K562 (cell line): ENCODE data around the gene IL31. TPM values are rescaled to one million over a fixed set of nuclear protein-coding genes. Genes with fewer than 3 reads are reported as not detected.

Experiments
- FOS ChIP-seq: IDR thresholded peaks from 3 replicates; pipeline ENCODE4 v1.6.1; 2011; ENCODE audit not compliant: insufficient read length; ENCODE audit errors: extremely low read depth
- MAFG ChIP-seq: fragments of 450-650 bp; conservative IDR thresholded peaks from 2 replicates; pipeline ENCODE4 v1.6.1; 2016; ENCODE audit warnings: missing genetic modification characterization, missing compliant biosample characterization
- MCM3 ChIP-seq: fragments of 450-650 bp; IDR thresholded peaks from 2 replicates; pipeline ENCODE4 v1.6.1; 2016
- RBM15 ChIP-seq: fragments of 200-400 bp; formaldehyde crosslinking; IDR thresholded peaks from 2 replicates; pipeline ENCODE4 v1.6.1; 2018; ENCODE audit warnings: mild to moderate bottlenecking, low read length, moderate library complexity; ENCODE audit not compliant: insufficient read depth
- SP1 ChIP-seq: sonication (generic); formaldehyde crosslinking; IDR thresholded peaks from 2 replicates; pipeline ENCODE4 v1.8.1; 2022; ENCODE audit warnings: mild to moderate bottlenecking, missing genetic modification reagents
- polyA plus RNA-seq, 8 experiments: library from polyadenylated mRNA; depleted of rRNA in 4 of 8; stranded (reverse) in 5 of 8; unstranded in 3 of 8; fragments of >200 nt; fragmentation: Nextera tagmentation in 2 of 8; fragmentation: Illumina TruSeq in 1 of 8; extraction: Ambion mirVana in 2 of 8; extraction: Trizol in 1 of 8; gene quantifications; 2 replicates each; pipeline versions ENCODE4 v1.2.1 to v1.2.3, GENCODE V29; 2011 to 2014; ENCODE audit warnings: inconsistent platforms in 1 of 8, missing spikeins in 1 of 8
- total RNA-seq, 7 experiments: library from RNA; depleted of rRNA in 6 of 7; stranded (reverse); fragments of >200 nt in 6 of 7; fragmentation: Illumina TruSeq in 2 of 7; extraction: Trizol in 2 of 7; gene quantifications; 2 replicates each; pipeline versions ENCODE4 v1.2.1 to v1.2.3, GENCODE V29; 2011 to 2021; ENCODE audit warnings: low replicate concordance in 1 of 7
- TF ChIP-seq, protein P1 (sequence below), 2 experiments: fragments of 450-650 bp in 1 of 2; sonication (generic) in 1 of 2; formaldehyde crosslinking in 1 of 2; IDR thresholded peaks; 2 replicates each; pipeline versions ENCODE4 v1.7.1 to v1.9.0; 2016 to 2022; ENCODE audit warnings: inconsistent platforms in 1 of 2, mild to moderate bottlenecking in 1 of 2, missing genetic modification reagents in 1 of 2
- TF ChIP-seq, protein P2 (sequence below): fragments of 450-650 bp; IDR thresholded peaks from 2 replicates; pipeline ENCODE4 v1.6.1; 2016; ENCODE audit warnings: low read depth

Gene IL31
- total and polyA plus RNA-seq, 9 of the 15 experiments (the other 6 are each of a cell fraction or from before 2014, with no cell fraction given) = not detected

DNA sequence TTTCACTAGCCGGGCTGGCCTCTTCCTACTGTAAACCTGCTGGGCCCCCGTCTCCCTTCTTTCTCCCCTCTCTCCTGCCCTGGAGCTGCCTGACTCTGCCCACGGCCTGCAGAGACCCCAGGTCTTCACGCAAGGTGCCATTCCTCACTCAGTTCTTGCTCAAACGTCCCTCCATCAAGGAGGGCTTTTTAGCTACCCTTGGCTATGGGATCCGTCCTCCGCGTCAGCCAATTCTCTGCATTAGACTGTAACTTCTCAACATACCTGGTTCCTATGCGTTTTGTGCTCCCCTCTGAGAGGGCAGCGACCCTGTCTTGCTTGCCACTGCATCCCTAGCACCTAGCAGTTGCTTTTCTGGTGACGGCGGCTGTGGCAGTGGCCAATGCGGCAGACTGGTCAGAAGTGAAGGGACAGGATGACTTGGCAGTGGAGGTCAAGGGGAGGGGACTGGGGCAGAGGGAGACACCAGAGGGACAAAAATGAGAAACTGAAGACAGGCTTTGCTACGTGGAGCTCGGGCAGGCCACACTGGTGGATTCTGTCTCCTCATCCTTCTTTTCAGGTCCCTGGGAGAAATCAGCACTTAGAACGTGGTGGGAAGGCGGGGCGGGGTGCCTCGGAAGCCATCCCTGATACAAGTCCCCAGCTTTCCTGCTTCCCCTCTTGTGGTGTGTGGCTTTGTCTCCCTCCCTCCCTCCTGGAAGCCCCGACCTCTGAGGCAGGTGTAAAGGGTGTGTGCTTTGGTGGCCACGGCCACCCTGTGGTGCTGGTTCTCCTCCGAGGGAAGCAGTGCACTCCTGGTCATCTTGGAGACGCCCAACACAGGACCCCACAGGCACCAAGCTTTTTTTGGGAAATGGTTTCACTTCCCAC is 31.3 kb upstream of the IL31 start (continued):
- TF ChIP-seq, protein P1, sequence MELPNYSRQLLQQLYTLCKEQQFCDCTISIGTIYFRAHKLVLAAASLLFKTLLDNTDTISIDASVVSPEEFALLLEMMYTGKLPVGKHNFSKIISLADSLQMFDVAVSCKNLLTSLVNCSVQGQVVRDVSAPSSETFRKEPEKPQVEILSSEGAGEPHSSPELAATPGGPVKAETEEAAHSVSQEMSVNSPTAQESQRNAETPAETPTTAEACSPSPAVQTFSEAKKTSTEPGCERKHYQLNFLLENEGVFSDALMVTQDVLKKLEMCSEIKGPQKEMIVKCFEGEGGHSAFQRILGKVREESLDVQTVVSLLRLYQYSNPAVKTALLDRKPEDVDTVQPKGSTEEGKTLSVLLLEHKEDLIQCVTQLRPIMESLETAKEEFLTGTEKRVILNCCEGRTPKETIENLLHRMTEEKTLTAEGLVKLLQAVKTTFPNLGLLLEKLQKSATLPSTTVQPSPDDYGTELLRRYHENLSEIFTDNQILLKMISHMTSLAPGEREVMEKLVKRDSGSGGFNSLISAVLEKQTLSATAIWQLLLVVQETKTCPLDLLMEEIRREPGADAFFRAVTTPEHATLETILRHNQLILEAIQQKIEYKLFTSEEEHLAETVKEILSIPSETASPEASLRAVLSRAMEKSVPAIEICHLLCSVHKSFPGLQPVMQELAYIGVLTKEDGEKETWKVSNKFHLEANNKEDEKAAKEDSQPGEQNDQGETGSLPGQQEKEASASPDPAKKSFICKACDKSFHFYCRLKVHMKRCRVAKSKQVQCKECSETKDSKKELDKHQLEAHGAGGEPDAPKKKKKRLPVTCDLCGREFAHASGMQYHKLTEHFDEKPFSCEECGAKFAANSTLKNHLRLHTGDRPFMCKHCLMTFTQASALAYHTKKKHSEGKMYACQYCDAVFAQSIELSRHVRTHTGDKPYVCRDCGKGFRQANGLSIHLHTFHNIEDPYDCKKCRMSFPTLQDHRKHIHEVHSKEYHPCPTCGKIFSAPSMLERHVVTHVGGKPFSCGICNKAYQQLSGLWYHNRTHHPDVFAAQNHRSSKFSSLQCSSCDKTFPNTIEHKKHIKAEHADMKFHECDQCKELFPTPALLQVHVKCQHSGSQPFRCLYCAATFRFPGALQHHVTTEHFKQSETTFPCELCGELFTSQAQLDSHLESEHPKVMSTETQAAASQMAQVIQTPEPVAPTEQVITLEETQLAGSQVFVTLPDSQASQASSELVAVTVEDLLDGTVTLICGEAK (IDR thresholded peaks at IDR 0.05) = peak; percentile 72
- TF ChIP-seq, protein P1 (CRISPR knock-in tag; IDR thresholded peaks at IDR 0.05) = no peak
- TF ChIP-seq MCM3 = no peak
- TF ChIP-seq MAFG (tag) = 0 out of 2 replicates have a peak, but pooled peaks have one; percentile 8
- no peak for TF ChIP-seq FOS
- no peak for TF ChIP-seq RBM15
- TF ChIP-seq SP1 = 0 out of 2 replicates have a peak, but pooled peaks have one; percentile 33
- TF ChIP-seq, protein P2, sequence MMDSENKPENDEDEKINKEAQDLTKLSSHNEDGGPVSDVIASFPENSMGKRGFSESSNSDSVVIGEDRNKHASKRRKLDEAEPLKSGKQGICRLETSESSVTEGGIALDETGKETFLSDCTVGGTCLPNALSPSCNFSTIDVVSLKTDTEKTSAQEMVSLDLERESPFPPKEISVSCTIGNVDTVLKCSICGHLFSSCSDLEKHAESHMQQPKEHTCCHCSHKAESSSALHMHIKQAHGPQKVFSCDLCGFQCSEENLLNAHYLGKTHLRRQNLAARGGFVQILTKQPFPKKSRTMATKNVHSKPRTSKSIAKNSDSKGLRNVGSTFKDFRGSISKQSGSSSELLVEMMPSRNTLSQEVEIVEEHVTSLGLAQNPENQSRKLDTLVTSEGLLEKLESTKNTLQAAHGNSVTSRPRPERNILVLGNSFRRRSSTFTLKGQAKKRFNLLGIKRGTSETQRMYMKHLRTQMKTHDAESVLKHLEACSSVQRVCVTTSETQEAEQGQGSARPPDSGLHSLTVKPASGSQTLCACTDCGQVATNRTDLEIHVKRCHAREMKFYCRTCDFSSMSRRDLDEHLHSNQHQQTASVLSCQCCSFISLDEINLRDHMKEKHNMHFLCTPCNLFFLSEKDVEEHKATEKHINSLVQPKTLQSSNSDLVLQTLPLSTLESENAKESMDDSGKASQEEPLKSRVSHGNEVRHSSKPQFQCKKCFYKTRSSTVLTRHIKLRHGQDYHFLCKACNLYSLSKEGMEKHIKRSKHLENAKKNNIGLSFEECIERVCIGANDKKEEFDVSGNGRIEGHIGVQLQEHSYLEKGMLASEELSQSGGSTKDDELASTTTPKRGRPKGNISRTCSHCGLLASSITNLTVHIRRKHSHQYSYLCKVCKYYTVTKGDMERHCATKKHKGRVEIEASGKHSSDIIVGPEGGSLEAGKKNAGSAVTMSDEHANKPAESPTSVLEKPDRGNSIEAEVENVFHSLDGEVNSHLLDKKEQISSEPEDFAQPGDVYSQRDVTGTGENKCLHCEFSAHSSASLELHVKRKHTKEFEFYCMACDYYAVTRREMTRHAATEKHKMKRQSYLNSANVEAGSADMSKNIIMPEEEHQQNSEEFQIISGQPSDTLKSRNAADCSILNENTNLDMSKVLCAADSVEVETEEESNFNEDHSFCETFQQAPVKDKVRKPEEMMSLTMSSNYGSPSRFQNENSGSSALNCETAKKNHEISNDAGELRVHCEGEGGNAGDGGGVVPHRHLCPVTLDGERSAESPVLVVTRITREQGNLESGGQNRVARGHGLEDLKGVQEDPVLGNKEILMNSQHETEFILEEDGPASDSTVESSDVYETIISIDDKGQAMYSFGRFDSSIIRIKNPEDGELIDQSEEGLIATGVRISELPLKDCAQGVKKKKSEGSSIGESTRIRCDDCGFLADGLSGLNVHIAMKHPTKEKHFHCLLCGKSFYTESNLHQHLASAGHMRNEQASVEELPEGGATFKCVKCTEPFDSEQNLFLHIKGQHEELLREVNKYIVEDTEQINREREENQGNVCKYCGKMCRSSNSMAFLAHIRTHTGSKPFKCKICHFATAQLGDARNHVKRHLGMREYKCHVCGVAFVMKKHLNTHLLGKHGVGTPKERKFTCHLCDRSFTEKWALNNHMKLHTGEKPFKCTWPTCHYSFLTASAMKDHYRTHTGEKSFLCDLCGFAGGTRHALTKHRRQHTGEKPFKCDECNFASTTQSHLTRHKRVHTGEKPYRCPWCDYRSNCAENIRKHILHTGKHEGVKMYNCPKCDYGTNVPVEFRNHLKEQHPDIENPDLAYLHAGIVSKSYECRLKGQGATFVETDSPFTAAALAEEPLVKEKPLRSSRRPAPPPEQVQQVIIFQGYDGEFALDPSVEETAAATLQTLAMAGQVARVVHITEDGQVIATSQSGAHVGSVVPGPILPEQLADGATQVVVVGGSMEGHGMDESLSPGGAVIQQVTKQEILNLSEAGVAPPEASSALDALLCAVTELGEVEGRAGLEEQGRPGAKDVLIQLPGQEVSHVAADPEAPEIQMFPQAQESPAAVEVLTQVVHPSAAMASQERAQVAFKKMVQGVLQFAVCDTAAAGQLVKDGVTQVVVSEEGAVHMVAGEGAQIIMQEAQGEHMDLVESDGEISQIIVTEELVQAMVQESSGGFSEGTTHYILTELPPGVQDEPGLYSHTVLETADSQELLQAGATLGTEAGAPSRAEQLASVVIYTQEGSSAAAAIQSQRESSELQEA = peak; percentile 77
